SK-N-SH treated with all-trans-retinoic acid at 6 μM for 48 hours (cell line): ENCODE measurements around the gene ASTN2.

Source experiments
- ATAC-seq: fragments of 200-7000 bp; cut with Tn5 transposase; 3 replicates; pipeline ENCODE4 v1.9.1; 2020; ENCODE audit warnings: mild to moderate bottlenecking, moderate library complexity
- ARNTL ChIP-seq: fragments of 450-650 bp; formaldehyde crosslinking; IDR thresholded peaks from 2 replicates; pipeline ENCODE4 v1.5.0; 2020; ENCODE audit warnings: low read depth, mild to moderate bottlenecking, moderate library complexity, borderline replicate concordance
- CREB5 ChIP-seq: fragments of 250-450 bp; sonication (Bioruptor Pico); IDR thresholded peaks from 2 replicates; pipeline ENCODE4 v1.5.1; 2020; ENCODE audit warnings: low read depth, mild to moderate bottlenecking, moderate library complexity
- CSDC2 ChIP-seq: fragments of 250-450 bp; sonication (Bioruptor Pico); IDR thresholded peaks from 2 replicates; pipeline ENCODE4 v1.5.0; 2020; ENCODE audit warnings: mild to moderate bottlenecking, moderate library complexity
- CSRNP3 ChIP-seq: fragments of 250-450 bp; sonication (Bioruptor Pico); IDR thresholded peaks from 2 replicates; pipeline ENCODE4 v1.5.1; 2021; ENCODE audit warnings: mild to moderate bottlenecking, moderate library complexity
- ESRRG ChIP-seq: fragments of 250-450 bp; sonication (Bioruptor Pico); IDR thresholded peaks from 2 replicates; pipeline ENCODE4 v1.6.1; 2021; ENCODE audit warnings: mild to moderate bottlenecking
- ISL1 ChIP-seq: fragments of 250-450 bp; sonication (Bioruptor Pico); IDR thresholded peaks from 2 replicates; pipeline ENCODE4 v2.1.2; 2022; ENCODE audit warnings: mild to moderate bottlenecking, moderate library complexity
- OSR1 ChIP-seq: fragments of 250-450 bp; sonication (Bioruptor Pico); IDR thresholded peaks from 2 replicates; pipeline ENCODE4 v1.8.0; 2022; ENCODE audit warnings: moderate library complexity, mild to moderate bottlenecking, inconsistent platforms
- PATZ1 ChIP-seq: fragments of 250-450 bp; sonication (Bioruptor Pico); IDR thresholded peaks from 2 replicates; pipeline ENCODE4 v1.8.0; 2020; ENCODE audit warnings: mild to moderate bottlenecking, moderate library complexity, borderline replicate concordance
- POU6F1 ChIP-seq: fragments of 250-450 bp; sonication (Bioruptor Pico); IDR thresholded peaks from 2 replicates; pipeline ENCODE4 v1.8.0; 2021; ENCODE audit warnings: low read depth, mild to moderate bottlenecking, moderate library complexity, borderline replicate concordance
- PPARA ChIP-seq: fragments of 250-450 bp; sonication (Bioruptor Pico); IDR thresholded peaks from 2 replicates; pipeline ENCODE4 v1.5.0; 2020; ENCODE audit warnings: mild to moderate bottlenecking, borderline replicate concordance
- RARB ChIP-seq: fragments of 250-450 bp; sonication (Bioruptor Pico); IDR thresholded peaks from 2 replicates; pipeline ENCODE4 v1.8.0; 2021; ENCODE audit warnings: mild to moderate bottlenecking, moderate library complexity
- SNAI2 ChIP-seq: fragments of 250-450 bp; sonication (Bioruptor Pico); IDR thresholded peaks from 2 replicates; pipeline ENCODE4 v1.5.0; 2020; ENCODE audit warnings: mild to moderate bottlenecking, moderate library complexity
- TCF4 ChIP-seq: fragments of 250-450 bp; sonication (Bioruptor Pico); IDR thresholded peaks from 2 replicates; pipeline ENCODE4 v1.8.0; 2021; ENCODE audit warnings: mild to moderate bottlenecking, moderate library complexity, borderline replicate concordance
- TOX ChIP-seq: fragments of 250-450 bp; sonication (Bioruptor Pico); IDR thresholded peaks from 2 replicates; pipeline ENCODE4 v1.8.0; 2021; ENCODE audit warnings: mild to moderate bottlenecking, moderate library complexity, borderline replicate concordance
- TSHZ2 ChIP-seq: fragments of 250-450 bp; sonication (Bioruptor Pico); IDR thresholded peaks from 2 replicates; pipeline ENCODE4 v1.5.0; 2020; ENCODE audit warnings: mild to moderate bottlenecking, moderate library complexity
- ZC3H10 ChIP-seq: fragments of 250-450 bp; sonication (Bioruptor Pico); IDR thresholded peaks from 2 replicates; pipeline ENCODE4 v1.5.1; 2021; ENCODE audit warnings: mild to moderate bottlenecking, moderate library complexity
- ZFP3 ChIP-seq: fragments of 250-450 bp; sonication (Bioruptor Pico); IDR thresholded peaks from 2 replicates; pipeline ENCODE4 v1.5.0; 2020; ENCODE audit warnings: mild to moderate bottlenecking, moderate library complexity
- ZFP30 ChIP-seq: fragments of 450-650 bp; formaldehyde crosslinking; IDR thresholded peaks from 2 replicates; pipeline ENCODE4 v1.5.0; 2022; ENCODE audit warnings: mild to moderate bottlenecking, moderate library complexity
- ZNF565 ChIP-seq: fragments of 450-650 bp; formaldehyde crosslinking; conservative IDR thresholded peaks from 2 replicates; pipeline ENCODE4 v1.5.0; 2020; ENCODE audit warnings: low read depth, mild to moderate bottlenecking, moderate library complexity
- ZNF70 ChIP-seq: fragments of 450-650 bp; formaldehyde crosslinking; IDR thresholded peaks from 2 replicates; pipeline ENCODE4 v1.5.0; 2020; ENCODE audit warnings: mild to moderate bottlenecking, moderate library complexity

The ASTN2 gene

GRCh38 chr9:116450378-116451139, 964.3 kb downstream of the ASTN2 start:
- peak; percentile 67 for ATAC-seq
- TF ChIP-seq TCF4 (CRISPR knock-in tag): no peak

GRCh38 chr9:116449949-116450348, 964.9 kb downstream of the ASTN2 start:
- ATAC-seq: no peak
- no peak for TF ChIP-seq PATZ1
- TF ChIP-seq ZNF565 (CRISPR knock-in tag): no peak
- no peak for TF ChIP-seq ESRRG (CRISPR knock-in tag)
- TF ChIP-seq PPARA (CRISPR knock-in tag): no peak

GRCh38 chr9:116448431-116448830, 966.4 kb downstream of the ASTN2 start:
- ATAC-seq: no peak
- TF ChIP-seq CSDC2 (CRISPR knock-in tag): no peak
- TF ChIP-seq TSHZ2 (CRISPR knock-in tag): no peak
- TF ChIP-seq ZFP3 (CRISPR knock-in tag): no peak
- TF ChIP-seq ZNF70: no peak
- TF ChIP-seq ARNTL: no peak
- no peak for TF ChIP-seq PATZ1
- no peak for TF ChIP-seq RARB
- no peak for TF ChIP-seq TOX (CRISPR knock-in tag)
- TF ChIP-seq CREB5 (CRISPR knock-in tag): no peak
- TF ChIP-seq CSRNP3 (CRISPR knock-in tag): no peak

- no peak for ATAC-seq
- TF ChIP-seq ISL1 (no peak), PPARA (CRISPR knock-in tag) (no peak), PATZ1 (no peak), TOX (CRISPR knock-in tag) (no peak), ZFP30 (CRISPR knock-in tag) (no peak), ZNF70 (no peak), ESRRG (CRISPR knock-in tag) (no peak), TCF4 (CRISPR knock-in tag) (no peak), OSR1 (CRISPR knock-in tag) (no peak), SNAI2 (CRISPR knock-in tag) (no peak), CSDC2 (CRISPR knock-in tag) (no peak), POU6F1 (no peak), CSRNP3 (CRISPR knock-in tag) (no peak), ZC3H10 (CRISPR knock-in tag) (no peak)
Observed at GRCh38 chr9:116447934-116448333, 966.9 kb downstream of the ASTN2 start.
